ENCODE measurements around the gene TOR3A. TPM values are rescaled to one million over a fixed set of nuclear protein-coding genes. Genes with fewer than 3 reads are reported as not detected.

Gene TOR3A
- total and polyA plus RNA-seq, 2 donors (not counting 1 experiment from before 2014, with no cell fraction given), result 49.9 to 65.6 TPM

GRCh38 chr1:179082333-179082998, 596 bp downstream of the TOR3A start:
- CTCF ChIA-PET, result interaction anchor here (0.6 to 11.5 kb wide), 7 partner anchors 10 to 550 kb away, joined by 3 to 183 read pairs (median 4); partner anchors contain the start of gene AXDND1
- Histone ChIP-seq H3K27ac (ENCODE audit: low read length in 2 of 2) (peak overlapping the region; percentile 94 to 95), H3K9me3 (ENCODE audit: control extremely low read depth in 1 of 3, control insufficient read depth in 2 of 3, insufficient read depth in 1 of 3, low read length in 2 of 3) (no peaks in the 10 kb centered on the region), H3K9ac (ENCODE audit: low read length) (peak overlapping the region; percentile 92), H2AFZ (ENCODE audit: insufficient read depth, low read depth, low read length, poor library complexity, severe bottlenecking) (peak overlapping the region; percentile 59), H3K79me2 (ENCODE audit: control insufficient read depth, insufficient read depth, low read length) (peaks cover 48% of the 10 kb centered on the region), H3K4me3 (ENCODE audit: control extremely low read depth in 1 of 5, extremely low read depth in 1 of 5, insufficient read depth in 1 of 5, low read depth in 2 of 5, low read length in 4 of 5) (peak overlapping the region; percentile 14 to 95 (median 87)), H4K20me1 (ENCODE audit: control insufficient read depth, insufficient read depth, low read length, poor library complexity, severe bottlenecking) (peaks cover 25% of the 10 kb centered on the region), H3K36me3 (replicated peaks in 1 of 2; ENCODE audit: control extremely low read depth in 1 of 2, control insufficient read depth in 1 of 2, extremely low read depth in 1 of 2, insufficient read depth in 2 of 2, low read length in 1 of 2) (peaks cover 1 to 14% of the 10 kb centered on the region in 2 experiments), H3K4me2 (replicated peaks; ENCODE audit: low read depth, low read length, poor library complexity, severe bottlenecking) (peak overlapping the region; percentile 96), H3K4me1 (ENCODE audit: control insufficient read depth in 2 of 2, insufficient read depth in 2 of 2, low read length in 2 of 2) (peaks cover 28 to 45% of the 10 kb centered on the region in 2 donors), H3K27me3 (replicated peaks in 1 of 4; ENCODE audit: control extremely low read depth in 1 of 4, control insufficient read depth in 3 of 4, insufficient read depth in 4 of 4, low read length in 3 of 4) (no peaks in the 10 kb centered on the region)
- intact Hi-C loops (cut with micrococcal nuclease), result loop anchor here (1.0 to 5.0 kb wide), 5 partner anchors 57 to 800 kb away; partner anchors contain the start of genes ABL2, FAM20B, RALGPS2 and TOR1AIP1
- WGBS (ENCODE audit: insufficient coverage), result under 1% methylated on average over 50 of the region's 52 CpGs
- peaks cover 56% of the 10 kb centered on the region for H3K4me1 Mint-ChIP-seq
- POLR2A ChIA-PET, result interaction anchor here (0.6 to 2.9 kb wide), 5 partner anchors 48 to 356 kb away, joined by 3 to 10 read pairs (median 4); partner anchors contain the start of gene AXDND1
- no peaks in the 10 kb centered on the region for H3K9me3 Mint-ChIP-seq (ENCODE audit: insufficient read depth)
- H3K27me3 Mint-ChIP-seq, result no peaks in the 10 kb centered on the region
- H3K4me3 Mint-ChIP-seq, result peak overlapping the region; percentile 98
- ATAC-seq (ENCODE audit: low read depth) (peak; percentile 26), DNase-seq (peak; percentile 65)
- TF ChIP-seq EZH2 (IDR thresholded peaks at IDR 0.05; ENCODE audit: borderline replicate concordance, insufficient read depth, low read depth, low read length, poor library complexity, severe bottlenecking), result no peak
- TF ChIP-seq CTCF (IDR thresholded peaks at IDR 0.05), result no peak
- peak overlapping the region; percentile 97 for H3K27ac Mint-ChIP-seq

GRCh38 chr1:179082999-179083335, 1.1 kb downstream of the TOR3A start:
- intact Hi-C loops (cut with micrococcal nuclease), result loop anchor here (1.0 to 5.0 kb wide), 5 partner anchors 58 to 799 kb away; partner anchors contain the start of genes ABL2, FAM20B, RALGPS2 and TOR1AIP1
- ChIA-PET POLR2A (interaction anchor here (0.6 to 2.5 kb wide), 7 partner anchors 14 to 1010 kb away, joined by 3 to 10 read pairs (median 4); partner anchors contain the start of gene AXDND1), CTCF (interaction anchor here (0.6 to 11.5 kb wide), 7 partner anchors 10 to 363 kb away, joined by 3 to 183 read pairs (median 4); partner anchors contain the start of gene AXDND1)
- H3K9me3 ChIP-seq (ENCODE audit: control extremely low read depth in 1 of 3, control insufficient read depth in 2 of 3, insufficient read depth in 1 of 3, low read length in 2 of 3), result no peaks in the 10 kb centered on the region
- peaks cover 33 to 50% of the 10 kb centered on the region in 2 donors for H3K4me1 ChIP-seq (ENCODE audit: control insufficient read depth in 2 of 2, insufficient read depth in 2 of 2, low read length in 2 of 2)
- Mint-ChIP-seq H3K4me3 (peak overlapping the region; percentile 98), H3K27me3 (no peaks in the 10 kb centered on the region), H3K9me3 (ENCODE audit: insufficient read depth) (no peaks in the 10 kb centered on the region), H3K27ac (peak overlapping the region; percentile 97), H3K4me1 (peaks cover 60% of the 10 kb centered on the region)
- DNase-seq, result peak; percentile 75
- H3K27me3 ChIP-seq (replicated peaks in 1 of 4; ENCODE audit: control extremely low read depth in 1 of 4, control insufficient read depth in 3 of 4, insufficient read depth in 4 of 4, low read length in 3 of 4), result no peaks in the 10 kb centered on the region
- H3K9ac ChIP-seq (ENCODE audit: low read length), result peak overlapping the region; percentile 92
- H3K4me2 ChIP-seq (replicated peaks; ENCODE audit: low read depth, low read length, poor library complexity, severe bottlenecking), result peak overlapping the region; percentile 96
- H3K79me2 ChIP-seq (ENCODE audit: control insufficient read depth, insufficient read depth, low read length), result peaks cover 53% of the 10 kb centered on the region
- WGBS (ENCODE audit: insufficient coverage), result 0% methylated on average over 2 of the region's 3 CpGs
- peak overlapping the region; percentile 14 to 95 (median 87) for H3K4me3 ChIP-seq (ENCODE audit: control extremely low read depth in 1 of 5, extremely low read depth in 1 of 5, insufficient read depth in 1 of 5, low read depth in 2 of 5, low read length in 4 of 5)
- peak overlapping the region; percentile 94 to 95 for H3K27ac ChIP-seq (ENCODE audit: low read length in 2 of 2)
- peaks cover 29% of the 10 kb centered on the region for H4K20me1 ChIP-seq (ENCODE audit: control insufficient read depth, insufficient read depth, low read length, poor library complexity, severe bottlenecking)
- TF ChIP-seq CTCF (IDR thresholded peaks at IDR 0.05), result no peak
- TF ChIP-seq EZH2 (IDR thresholded peaks at IDR 0.05; ENCODE audit: borderline replicate concordance, insufficient read depth, low read depth, low read length, poor library complexity, severe bottlenecking), result no peak
- ATAC-seq (ENCODE audit: low read depth), result no peak
- H2AFZ ChIP-seq (ENCODE audit: insufficient read depth, low read depth, low read length, poor library complexity, severe bottlenecking), result peak overlapping the region; percentile 59
- peaks cover 1 to 18% of the 10 kb centered on the region in 2 experiments for H3K36me3 ChIP-seq (replicated peaks in 1 of 2; ENCODE audit: control extremely low read depth in 1 of 2, control insufficient read depth in 1 of 2, extremely low read depth in 1 of 2, insufficient read depth in 2 of 2, low read length in 1 of 2)

Measured in B cell (primary cell).